Measurements from ENCODE around the gene CEP164.

Gene CEP164

DNA sequence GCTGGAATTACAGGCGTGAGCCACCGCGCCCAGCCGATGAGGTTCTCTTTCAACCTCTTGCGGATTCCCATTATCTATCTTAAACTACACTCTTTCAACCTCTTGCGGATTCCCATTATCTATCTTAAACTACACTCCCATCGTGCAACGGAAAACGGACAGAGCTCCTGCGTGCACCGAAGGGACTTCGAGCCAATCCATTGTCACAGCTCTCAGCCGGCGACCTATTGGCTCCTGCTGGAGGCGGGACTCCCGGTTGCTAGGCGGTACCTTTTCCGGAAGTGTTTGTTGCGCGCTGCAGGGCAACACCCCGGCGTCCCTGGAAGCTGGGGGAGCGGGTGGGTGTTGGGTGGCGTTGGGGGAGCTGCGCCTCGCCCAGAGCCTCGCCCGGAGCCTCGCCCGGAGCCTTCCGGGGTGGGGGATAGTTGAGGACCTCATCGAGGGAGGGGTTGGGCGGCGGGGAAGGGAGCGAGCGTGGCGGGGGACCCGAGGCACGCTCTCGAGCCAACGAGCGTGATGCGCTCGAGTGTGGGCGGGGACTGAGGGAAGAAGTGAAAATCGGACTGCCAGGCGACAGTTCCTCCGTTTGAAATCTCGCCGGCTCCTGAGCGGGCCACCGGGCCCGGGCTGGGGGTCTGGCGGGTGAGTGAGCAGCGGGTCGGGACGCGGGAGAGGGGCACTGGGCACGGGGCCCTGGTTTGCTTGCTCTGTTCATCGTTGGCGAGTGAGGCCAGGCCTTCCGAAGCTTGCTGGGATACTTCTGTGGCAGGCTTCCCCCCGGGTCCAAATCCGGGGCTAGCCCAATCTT lies at the start of gene CEP164:
Gene CEP164, plus strand, starts transcription at position 288 of the 808 bp plus-strand sequence. CDS start 10,733 bp downstream, outside the sequence.
- DNase-seq = peak; percentile 97

DNA sequence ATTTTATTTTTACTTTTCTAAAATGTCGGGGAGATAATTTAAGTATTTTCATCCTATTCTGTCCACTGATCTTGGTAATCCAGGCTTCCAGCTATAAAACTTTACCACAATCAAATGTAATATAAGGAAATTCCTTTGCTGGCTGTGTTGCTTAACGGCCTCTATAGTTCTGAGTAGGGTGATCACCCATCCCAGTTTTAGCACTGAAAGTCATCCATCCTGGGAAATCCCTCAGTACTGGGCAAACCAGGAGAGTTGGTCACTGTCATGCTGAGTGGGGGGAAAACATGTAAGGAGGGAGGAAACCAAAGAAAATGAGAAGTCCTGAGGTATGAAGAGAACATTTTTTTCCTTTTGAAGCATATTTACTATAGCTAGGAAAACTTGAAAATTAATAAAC lies 49.3 kb upstream of the CEP164 start:
- no peak for DNase-seq

DNA sequence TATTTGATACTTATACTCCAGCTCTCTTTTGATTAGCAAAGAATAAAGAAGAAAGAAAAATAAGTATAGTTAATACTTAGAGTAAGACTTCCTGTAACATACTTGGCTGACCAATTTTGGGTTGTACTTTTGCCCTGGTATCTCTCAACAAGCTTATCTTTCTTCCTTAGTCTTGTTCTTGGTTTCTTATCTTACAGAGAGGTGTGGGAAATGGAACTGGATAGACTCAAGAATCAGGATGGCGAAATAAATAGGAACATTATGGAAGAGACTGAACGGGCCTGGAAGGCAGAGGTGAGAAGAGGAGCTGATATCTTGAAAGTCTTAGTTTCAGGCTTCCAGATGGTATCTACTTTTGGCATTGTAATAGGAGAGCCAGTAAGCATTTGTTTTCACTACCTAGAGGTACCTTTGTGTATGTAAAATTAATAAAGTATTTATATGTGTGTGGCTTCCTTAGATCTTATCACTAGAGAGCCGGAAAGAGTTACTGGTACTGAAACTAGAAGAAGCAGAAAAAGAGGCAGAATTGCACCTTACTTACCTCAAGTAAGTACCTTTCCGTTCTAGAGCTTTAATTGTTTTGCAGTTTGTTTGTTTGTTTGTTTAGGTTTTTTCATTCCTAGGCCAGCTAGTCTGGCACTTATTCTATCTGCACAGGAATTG lies 47.8 kb upstream of the CEP164 start:
- no peak for DNase-seq

DNA sequence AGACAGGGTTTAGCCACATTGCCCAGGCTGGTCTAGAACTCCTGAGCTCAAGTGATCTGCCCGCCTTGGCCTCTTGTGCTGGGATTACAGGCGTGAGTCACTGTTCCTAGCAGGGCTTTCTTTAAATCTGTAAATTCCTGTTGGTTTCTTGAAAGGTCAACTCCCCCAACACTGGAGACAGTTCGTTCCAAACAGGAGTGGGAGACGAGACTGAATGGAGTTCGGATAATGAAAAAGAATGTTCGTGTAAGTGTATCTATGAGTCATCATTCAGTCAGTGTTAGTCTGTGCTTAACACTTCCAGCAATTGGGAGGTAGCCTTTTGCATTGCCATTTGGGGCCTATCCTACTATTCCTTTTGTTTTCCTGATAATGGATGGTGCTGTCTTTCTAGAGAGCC lies 46.5 kb upstream of the CEP164 start:
- DNase-seq = peak; percentile 97

DNA sequence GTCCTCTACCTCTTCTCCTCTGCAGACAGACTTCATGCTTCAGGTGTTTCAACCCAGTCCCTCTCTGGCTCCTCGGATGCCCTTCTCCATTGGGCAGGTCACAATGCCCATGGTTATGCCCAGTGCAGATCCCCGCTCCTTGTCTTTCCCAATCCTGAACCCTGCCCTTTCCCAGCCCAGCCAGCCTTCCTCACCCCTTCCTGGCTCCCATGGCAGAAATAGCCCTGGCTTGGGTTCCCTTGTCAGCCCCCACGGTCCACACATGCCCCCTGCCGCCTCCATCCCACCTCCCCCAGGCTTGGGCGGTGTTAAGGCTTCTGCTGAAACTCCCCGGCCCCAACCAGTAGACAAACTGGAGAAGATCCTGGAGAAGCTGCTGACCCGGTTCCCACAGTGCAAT lies 45.8 kb upstream of the CEP164 start:
- no peak for DNase-seq

DNA sequence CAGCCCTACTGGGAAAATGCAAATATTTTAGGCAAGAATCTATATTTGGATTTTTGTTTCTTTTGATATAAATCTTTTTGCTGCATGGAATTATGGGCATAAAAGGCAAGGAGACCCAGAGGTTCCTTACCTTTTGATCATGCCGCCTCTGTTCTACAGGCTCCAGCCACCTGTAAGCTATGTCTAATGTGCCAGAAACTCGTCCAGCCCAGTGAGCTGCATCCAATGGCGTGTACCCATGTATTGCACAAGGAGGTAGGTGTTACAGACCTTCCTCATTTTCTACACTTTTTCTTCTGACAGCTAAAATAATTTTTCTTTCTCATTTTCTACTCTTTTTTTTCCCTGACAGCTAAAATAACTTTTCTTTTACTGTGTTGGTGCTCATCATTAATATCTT lies 44.7 kb upstream of the CEP164 start:
- DNase-seq = no peak

DNA sequence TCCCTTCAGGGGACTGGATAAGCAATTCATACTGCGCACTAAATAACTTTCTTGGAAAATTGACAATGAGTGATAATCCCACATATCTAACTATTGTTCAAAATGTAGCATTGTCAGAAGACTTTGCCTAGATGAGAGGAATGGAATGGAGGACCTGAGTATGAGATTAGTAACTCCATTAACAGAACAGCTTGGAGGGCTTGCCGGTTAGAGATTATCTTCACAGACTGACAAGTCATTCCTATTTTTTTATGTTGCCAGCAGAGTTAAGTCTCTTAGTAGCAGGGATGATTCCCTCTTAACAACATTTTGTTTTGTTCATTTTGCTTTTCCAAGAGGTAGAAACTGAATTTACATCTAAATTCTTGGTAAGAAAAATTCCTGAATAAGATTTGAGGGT lies 43.6 kb upstream of the CEP164 start:
- no peak for DNase-seq

DNA sequence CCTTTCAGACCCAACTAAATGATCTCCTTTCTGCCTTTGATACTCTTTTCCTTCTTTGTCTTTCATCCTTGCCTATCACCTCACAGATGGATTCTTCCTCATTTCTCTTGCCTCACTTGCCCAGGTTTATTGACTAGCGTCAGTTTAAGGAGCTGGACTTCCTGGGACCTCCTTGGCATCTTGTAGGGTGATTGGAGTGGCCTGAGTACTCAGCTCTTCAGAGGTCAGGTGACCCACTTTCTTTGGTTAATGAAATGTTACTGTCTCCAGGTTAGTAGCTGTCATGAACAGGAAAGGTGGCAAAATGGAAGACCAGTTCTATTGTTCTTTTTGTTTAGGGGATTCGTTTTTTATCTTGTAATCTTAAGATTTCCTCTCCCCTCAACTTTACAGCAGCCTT lies 41.1 kb upstream of the CEP164 start:
- no peak for DNase-seq

DNA sequence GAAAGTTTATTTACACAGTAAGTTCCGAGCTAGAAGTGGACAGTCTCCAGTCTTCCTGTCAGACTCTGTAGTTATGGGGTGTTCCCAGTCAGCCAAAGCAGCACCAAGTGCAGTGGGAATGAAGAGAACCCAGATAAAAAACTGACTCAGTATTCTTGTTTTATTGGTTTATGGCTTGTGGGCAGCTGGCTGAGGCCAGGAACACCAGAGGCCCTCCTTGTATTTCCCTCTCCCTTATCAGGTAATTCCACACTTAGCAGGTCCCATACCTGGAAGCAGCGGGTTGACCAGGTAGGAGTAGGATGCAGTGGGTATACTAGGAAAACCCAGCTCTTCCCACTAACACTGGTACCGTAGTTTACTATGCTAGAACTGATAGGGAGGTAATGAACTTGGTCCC lies 40.0 kb upstream of the CEP164 start:
- DNase-seq = no peak

DNA sequence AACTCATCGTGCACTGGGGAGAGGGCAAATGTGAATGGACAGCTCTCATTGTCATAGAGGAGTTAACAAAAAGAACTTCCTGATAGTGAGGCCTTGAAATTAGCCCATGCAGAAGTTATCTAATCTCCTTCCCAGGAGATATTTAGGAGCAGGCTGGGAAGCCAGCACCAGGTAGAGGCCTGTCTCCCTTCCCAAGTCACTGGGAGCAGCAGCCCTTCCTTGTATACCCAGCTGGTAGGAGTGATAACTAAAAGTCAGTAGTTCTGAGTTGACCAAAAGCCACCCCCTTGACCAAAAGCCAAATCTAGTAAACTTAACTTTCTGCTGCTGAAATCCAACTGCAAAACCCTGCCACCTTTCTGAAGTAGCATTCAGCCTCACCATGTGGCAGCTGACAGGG lies 37.9 kb upstream of the CEP164 start:
- DNase-seq = no peak

DNA sequence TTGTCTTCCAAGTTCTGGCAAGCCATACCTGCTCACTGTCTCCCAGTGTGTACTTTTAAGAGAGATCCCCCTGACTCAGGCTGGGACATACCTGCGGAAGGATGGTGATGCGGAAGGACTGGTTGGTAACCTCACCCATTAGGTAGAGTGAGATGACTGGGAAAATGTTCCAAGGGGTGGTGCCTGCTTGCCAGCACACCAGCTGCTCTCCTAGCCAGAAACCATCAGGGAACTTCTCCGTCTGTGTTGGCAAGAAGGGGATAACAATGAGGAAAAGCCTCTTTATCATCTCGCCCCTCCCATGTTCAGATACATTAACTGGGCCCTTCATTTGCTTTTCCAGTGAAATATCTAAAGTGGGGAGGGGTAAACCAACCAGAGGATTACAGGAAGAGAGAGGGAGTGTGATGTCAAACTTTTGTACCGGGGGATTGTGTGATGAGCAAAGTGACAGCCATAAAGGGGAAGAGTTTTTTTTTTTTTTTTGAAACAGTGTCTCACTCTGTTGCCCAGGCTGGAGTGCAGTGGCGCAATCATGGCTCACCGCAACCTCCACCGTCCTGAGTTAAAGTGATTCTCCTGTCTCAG lies 36.8 kb upstream of the CEP164 start, which contains the start of gene BACE1-AS:
Gene BACE1-AS, plus strand, starts transcription at position 538 of the 588 bp plus-strand sequence.
- DNase-seq = no peak

DNA sequence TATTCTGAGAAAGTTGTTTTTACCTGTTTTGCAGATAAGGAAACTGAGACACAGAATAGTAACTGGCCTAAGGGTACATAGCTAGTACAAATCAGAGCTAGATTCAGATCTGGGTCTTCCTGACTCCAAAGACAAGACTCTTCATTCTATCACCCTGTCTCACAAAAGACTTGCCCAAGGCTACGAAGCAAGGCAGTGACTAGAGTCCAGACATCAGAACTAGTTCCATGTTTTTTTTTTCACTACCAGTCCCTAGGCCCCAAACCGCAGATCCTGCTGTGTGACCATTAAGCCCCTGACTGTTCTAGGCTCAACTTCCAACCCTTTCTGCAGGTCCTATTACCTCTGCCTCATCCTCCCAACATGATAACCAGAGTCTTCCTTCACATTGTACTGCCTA lies 35.0 kb upstream of the CEP164 start:
- no peak for DNase-seq

DNA sequence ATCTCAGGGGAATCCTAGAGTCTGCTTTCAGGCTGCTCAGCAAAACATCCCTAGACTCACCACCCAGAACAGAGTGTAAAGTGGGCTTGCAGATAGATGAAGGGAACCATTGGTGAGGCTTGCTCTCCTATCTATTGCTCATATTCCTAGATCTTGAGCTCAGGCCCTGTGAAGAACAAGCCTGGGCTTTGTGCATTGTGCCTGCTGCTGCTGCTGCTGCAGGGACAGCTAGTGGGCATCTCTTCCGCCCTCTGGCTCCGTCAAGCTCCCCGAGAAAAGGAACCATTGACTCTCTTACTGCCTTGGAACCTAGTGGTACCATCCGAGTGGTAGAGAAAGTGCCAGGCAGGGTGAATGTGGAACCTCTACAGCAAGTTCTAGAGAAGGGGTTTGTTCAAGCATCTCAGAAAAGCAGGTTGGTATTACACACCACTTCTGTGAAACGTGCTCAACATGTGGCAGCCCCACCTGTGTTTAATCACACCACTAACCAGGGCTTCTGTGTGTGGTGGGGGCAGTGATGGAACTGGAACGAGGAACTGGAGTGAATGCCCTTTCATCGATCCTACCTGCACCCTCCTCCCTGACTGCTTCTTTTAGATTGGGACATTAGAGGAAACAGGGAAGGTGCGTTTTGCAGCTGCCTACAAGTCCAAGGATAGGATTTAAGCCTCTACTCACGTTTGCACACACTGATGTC lies 32.1 kb upstream of the CEP164 start:
- no peak for DNase-seq

DNA sequence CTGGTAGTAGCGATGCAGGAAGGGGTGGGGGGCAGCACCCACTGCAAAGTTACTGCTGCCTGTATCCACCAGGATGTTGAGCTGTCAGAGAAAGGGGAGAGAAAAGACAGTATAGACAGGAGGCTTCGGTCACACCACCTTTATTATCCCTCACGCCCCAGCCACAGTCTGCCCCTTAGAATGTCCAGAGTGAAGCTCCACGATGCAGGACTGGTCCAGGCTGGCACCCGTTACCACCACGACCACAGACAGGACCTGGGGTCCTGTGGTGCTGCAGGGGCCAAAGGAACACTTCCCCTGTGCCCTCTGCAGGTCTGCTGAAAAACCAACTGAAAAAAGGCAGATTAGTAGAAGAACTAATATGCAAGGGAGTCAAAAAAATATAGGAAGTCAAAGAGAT lies 30.8 kb upstream of the CEP164 start:
- DNase-seq = no peak

DNA sequence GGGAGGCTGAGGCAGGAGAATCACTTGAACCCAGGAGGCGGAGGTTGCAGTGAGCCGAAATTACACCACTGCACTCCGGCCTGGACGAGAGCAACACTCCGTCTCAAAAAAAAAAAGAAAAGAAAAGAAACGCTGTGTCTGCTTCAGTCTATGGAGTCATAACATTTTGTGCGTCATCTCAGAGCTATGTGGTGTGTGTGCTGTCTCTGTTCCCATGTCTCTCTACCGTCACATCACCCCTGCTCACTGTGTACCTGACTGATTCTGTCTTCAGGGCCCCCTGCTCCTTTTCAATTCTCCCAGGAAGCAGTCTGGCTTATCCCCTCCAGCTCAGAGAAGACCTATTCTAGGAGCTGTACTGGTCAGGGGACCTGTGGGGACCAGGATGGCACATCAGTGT lies 29.5 kb upstream of the CEP164 start:
- no peak for DNase-seq

DNA sequence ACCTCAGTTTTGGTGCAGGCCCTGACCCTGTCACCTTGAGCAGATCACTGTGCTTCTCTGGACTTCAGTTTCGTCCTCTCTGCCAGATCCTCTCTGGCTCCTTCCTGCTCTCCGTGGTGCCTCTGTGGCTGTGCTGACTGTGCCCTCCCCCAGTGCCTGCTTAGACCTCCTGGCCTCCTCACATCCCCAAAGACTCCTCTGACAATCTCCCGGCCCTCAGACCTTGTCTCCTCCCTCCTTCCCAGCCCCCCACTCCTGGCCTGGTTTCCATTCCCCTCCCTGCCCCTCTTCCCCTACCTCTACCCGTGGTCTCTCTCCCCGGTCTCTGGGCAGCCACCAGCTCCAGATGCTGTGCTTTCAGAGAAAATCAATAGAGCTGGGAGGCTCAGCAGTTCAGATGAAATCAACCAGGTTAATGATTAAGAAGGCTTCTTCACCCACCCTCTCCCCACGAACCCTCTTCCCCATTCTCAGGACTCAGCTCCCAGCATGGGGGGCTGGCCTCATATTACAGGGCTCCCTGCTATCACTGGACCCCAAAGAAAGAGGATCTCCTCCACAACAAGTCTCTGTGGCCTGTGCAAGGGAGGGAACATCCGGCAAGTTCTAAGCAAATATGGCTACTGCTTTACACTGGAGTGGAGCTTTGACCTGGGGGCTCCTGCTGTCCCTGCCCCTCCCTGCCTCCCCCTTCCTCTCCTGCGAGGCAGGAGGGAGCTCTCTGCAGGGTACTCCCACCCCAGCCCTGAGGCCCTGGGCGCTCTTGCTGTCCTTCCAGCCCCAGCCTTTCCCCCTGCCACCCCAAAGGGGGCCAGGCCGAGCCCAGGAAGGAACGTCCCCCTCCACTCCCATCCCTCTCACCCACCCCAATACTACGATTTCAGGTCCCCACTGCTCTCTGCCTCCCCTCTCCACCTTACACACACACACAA lies 28.0 kb upstream of the CEP164 start:
- no peak for DNase-seq

DNA sequence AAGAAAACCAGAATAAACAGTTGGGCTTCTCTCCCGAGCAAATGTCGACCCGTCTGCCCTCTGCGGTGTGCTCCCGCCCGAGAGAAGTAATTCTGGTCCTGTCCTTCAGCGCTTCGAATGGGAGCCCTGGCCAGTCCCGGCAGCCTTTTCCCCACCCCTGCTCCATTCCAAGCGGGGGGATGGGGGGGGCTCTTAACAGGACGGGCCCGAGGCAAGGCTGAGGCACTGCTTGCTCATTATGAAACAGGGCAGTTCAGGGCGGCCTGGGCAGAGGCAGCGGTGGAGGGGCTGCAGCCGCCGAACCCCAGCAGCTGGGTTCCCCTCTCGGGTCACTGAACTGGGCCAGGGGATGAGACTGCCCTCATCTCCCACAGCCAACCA lies 27.4 kb upstream of the CEP164 start:
- no peak for DNase-seq

DNA sequence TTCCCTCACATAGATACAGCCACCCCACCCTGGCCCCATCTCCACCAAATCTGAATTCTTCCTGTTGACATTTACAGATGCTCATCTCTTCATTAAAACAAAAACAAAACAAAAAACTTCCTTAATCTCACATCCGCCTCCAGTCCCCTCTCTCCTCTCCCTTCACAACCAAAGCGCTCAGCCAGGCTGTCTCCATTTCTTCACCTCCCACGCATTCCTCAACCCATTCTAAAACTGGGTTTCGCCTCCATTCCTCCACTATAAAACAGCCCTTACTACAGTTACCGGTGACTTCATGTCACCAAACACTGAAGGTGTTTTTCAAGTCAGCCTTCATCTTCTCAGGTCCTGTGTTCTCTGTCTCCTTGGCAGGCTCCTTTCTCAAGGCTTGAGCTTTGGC lies 26.9 kb upstream of the CEP164 start:
- DNase-seq = no peak

DNA sequence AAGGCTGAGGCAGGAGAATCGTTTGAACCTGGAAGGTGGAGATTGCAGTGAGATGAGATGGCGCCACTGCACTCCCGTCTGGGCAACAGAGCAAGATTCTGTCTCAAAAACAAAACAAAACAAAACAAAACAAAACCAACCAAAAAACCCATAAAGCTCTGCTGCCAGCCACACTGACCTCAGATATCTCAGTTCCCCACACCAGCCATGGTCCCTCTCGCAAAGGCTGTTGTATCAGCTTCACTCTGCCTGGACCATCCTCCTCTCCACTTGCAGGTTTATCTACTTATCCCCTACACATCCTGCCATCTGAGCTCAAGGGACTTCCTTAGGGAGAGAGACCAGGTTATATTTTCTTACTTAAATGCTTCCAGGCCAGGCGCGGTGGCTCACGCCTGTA lies 25.4 kb upstream of the CEP164 start:
- DNase-seq = no peak

DNA sequence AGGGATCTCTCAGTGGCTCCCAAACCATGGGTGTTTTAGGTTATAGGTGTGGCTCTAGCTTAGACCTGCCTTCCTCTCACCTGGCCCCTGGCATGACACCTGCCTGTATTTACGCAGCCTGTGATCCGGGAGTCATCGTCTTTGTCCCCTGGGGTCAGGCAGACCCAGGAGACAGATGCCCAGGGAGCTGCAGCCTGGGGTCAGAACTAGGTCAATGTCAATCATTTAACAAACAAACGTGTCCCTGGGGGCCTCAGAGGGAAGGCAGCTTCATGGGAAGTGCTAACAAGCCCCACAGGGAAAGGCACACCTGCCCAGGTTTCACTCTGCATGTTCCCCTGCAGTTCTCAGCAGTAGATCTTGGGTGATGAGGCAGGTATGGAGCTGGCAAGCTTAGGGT lies 24.6 kb upstream of the CEP164 start:
- no peak for DNase-seq

DNA sequence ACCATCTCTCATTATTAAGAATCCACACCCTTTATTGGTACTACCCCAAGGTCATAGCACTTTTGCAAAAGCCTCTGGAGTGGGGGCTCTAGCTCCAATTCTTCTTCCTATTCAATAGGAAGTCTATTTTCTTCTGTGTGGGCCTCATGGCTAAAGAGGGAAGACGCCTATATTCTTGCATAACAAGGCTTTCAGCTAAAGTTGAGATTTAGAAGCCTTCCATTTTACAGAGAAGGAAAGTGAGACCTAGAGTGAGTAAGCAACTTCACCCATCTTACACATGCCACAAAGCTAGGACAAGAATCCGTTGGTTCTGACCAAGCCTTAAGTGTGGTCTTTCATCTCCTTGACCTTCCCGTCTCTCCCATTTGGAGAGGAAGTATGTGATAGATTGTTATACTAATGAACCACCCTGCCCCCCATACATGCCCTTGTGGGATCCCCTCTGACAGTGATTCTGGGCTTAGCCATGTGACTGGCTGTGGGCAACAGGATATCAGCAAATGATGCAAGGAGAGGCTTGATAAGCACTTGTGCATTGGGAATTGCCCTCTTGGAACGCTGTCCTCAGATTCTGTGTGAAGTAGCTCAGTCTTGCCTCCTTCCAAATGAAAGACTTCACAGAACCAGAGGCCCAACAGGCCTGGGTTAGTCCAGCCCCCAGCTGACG lies 23.9 kb upstream of the CEP164 start:
- no peak for DNase-seq

DNA sequence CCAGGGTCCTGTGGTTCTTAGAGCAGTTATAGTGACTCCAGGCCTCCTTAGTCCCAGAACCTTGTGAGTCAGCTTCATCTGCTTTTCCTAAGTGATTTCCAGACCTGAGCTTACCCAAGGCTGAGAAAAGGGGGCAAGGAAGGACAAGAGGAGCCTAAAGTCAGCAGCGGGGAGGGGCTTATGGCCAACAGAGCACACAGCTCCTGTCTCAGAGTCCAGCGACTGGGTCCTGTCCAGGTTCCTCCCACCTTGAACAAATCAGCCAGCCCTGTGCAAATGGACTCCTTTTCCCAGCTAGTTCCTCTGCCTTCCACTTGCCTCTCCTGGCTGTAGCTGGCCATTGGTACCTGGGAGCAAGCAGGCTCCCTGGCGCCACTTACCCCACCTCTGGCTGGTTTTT lies 22.5 kb upstream of the CEP164 start:
- no peak for DNase-seq
